CD4-positive, alpha-beta memory T cell (primary cell): Measurements from ENCODE around the gene MSI2. TPM values are rescaled to one million over a fixed set of nuclear protein-coding genes. Genes with fewer than 3 reads are reported as not detected.

Experiments used
- CTCF ChIA-PET: fragments of 350-600 bp; sonication (Branson Sonifier 250); formaldehyde crosslinking; loops from one replicate; lab custom pipeline; 2021; ENCODE audit warnings: inconsistent platforms; ENCODE audit not compliant: partially characterized antibody; lab: Charles Lee
- POLR2A ChIA-PET: fragments of 350-600 bp; sonication (Branson Sonifier 250); formaldehyde crosslinking; loops from one replicate; lab custom pipeline; 2021; ENCODE audit not compliant: partially characterized antibody; lab: Charles Lee
- DNase-seq, 5 donors: peaks; one replicate each; pipeline versions ENCODE4 v3.0.0 to v3.0.0-alpha.2; 2020 to 2022; ENCODE audit warnings: mixed read lengths in 1 of 5
- H3K27ac ChIP-seq: one replicate; pipeline ENCODE4 v1.7.0; 2013; ENCODE audit warnings: low read depth, low read length
- H3K27me3 ChIP-seq: 2 replicates; pipeline ENCODE4 v1.7.0; 2013; ENCODE audit warnings: mild to moderate bottlenecking, low read length, moderate library complexity; ENCODE audit not compliant: insufficient read depth
- H3K36me3 ChIP-seq: 2 replicates; pipeline ENCODE4 v1.7.0; 2013; ENCODE audit warnings: mild to moderate bottlenecking, low read length, moderate library complexity; ENCODE audit not compliant: insufficient read depth
- H3K4me1 ChIP-seq: 2 replicates; pipeline ENCODE4 v1.7.0; 2013; ENCODE audit warnings: mild to moderate bottlenecking, low read length, moderate library complexity; ENCODE audit not compliant: insufficient read depth
- H3K4me3 ChIP-seq, 2 donors: one replicate each; pipeline ENCODE4 v1.7.0; 2013; ENCODE audit warnings: low read length in 2 of 2, mild to moderate bottlenecking in 1 of 2
- H3K9me3 ChIP-seq, 2 donors: one replicate each; pipeline ENCODE4 v1.7.0; 2013; ENCODE audit warnings: low read length in 2 of 2, control low read depth in 1 of 2; ENCODE audit not compliant: control insufficient read depth in 1 of 2
- H3K27ac Mint-ChIP-seq, 7 donors: one replicate each; pipeline ENCODE4 v1.8.0; 2020 to 2021; ENCODE audit warnings: mixed read lengths in 7 of 7, mild to moderate bottlenecking in 6 of 7, inconsistent platforms in 3 of 7, moderate library complexity in 3 of 7
- H3K27me3 Mint-ChIP-seq, 2 donors: one replicate each; pipeline ENCODE4 v1.8.0; 2020 to 2021; ENCODE audit warnings: mixed read lengths in 2 of 2
- H3K36me3 Mint-ChIP-seq, 2 donors: one replicate each; pipeline ENCODE4 v1.8.0; 2020 to 2021; ENCODE audit warnings: mixed read lengths in 2 of 2, inconsistent platforms in 1 of 2, mild to moderate bottlenecking in 1 of 2
- H3K4me1 Mint-ChIP-seq, 4 donors: one replicate each; pipeline ENCODE4 v1.8.0; 2020 to 2021; ENCODE audit warnings: mixed read lengths in 4 of 4, mild to moderate bottlenecking in 1 of 4
- H3K4me3 Mint-ChIP-seq, 8 donors: one replicate each; pipeline ENCODE4 v1.8.0; 2020 to 2021; ENCODE audit warnings: mixed read lengths in 8 of 8, mild to moderate bottlenecking in 7 of 8, moderate library complexity in 6 of 8, inconsistent platforms in 3 of 8
- H3K9me3 Mint-ChIP-seq, 8 donors: one replicate each; pipeline ENCODE4 v1.8.0; 2020 to 2021; ENCODE audit warnings: mixed read lengths in 8 of 8, mild to moderate bottlenecking in 5 of 8, inconsistent platforms in 3 of 8, moderate library complexity in 1 of 8
- intact Hi-C: fragments of 100-400 bp; cut with micrococcal nuclease; formaldehyde crosslinking; loops from one replicate; pipeline ENCODE4 v1.15.1; 2023
- polyA plus RNA-seq, 2 donors: library from polyadenylated mRNA; unstranded; fragments of 300-500 nt; fragmentation: Illumina TruSeq; gene quantifications; one replicate each; pipeline ENCODE4 v1.2.3, GENCODE V29; 2021
- total RNA-seq, 2 experiments: library from RNA; stranded (reverse); gene quantifications; one replicate each; pipeline ENCODE4 v1.2.3, GENCODE V29; 2021

The MSI2 gene
- total and polyA plus RNA-seq, 4 experiments from 2014 or later: 2.1 to 110 (median 55.3) TPM

- DNase-seq: no peak
- Mint-ChIP-seq H3K9me3 (no peaks in the 10 kb centered on the region), H3K27ac (peak overlapping the region in 1 of 7 donors; percentile 19), H3K27me3 (no peaks in the 10 kb centered on the region), H3K36me3 (peaks cover 4 to 12% of the 10 kb centered on the region in 2 donors), H3K4me1 (peaks cover 6 to 27% (median 11%) of the 10 kb centered on the region in 4 donors), H3K4me3 (no peak overlapping the region)
- intact Hi-C loops: no loop called here
- ChIA-PET POLR2A (no interaction called here), CTCF (no interaction called here)
- Histone ChIP-seq H3K27me3 (no peaks in the 10 kb centered on the region), H3K4me3 (no peak overlapping the region), H3K9me3 (no peaks in the 10 kb centered on the region), H3K4me1 (no peaks in the 10 kb centered on the region), H3K36me3 (no peaks in the 10 kb centered on the region), H3K27ac (no peak overlapping the region)
Observed at GRCh38 chr17:57557416-57557815, 301.1 kb downstream of the MSI2 start.

DNA sequence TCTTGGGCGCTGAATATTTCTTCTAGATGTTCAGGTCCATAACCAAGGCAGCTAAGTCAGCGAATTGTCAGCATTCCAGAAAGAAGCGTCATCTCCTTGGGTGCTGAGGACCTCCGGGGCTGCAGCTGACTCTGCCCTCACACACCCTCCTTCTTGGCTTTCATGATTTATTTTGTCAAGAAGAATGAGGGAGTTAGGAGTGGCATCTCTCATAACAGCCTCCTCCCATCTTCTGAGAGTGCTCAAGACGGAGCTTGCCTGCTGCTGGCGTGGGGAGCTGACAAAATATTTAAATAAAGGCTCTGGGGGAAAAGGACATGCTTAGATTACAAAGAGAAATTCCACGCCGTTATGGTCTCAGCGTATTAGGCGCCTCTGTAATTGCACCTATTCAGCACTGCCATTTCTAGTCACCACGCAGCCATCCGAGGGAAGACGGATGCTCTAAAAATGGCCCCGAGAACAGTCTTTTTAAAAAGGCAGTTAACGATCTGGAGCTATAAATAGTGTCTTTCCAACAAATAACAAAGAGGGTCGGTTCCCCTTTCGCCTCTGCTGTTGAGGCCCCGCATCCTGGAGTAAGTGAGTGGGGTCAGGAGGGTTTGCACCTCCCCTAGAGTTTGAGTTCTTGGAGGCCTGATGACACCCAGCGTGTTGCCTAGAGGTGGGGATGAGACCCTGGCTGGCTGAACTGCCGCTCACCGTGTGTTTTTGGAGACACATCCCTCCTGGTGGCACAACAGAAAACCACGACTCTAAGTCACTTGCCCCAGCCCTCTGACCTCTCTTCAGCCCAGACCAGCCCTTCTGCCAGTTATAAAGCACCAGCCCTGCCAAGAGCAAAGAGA lies 301.7 kb downstream of the MSI2 start:
- H3K36me3 ChIP-seq: no peaks in the 10 kb centered on the region
- no peaks in the 10 kb centered on the region for H3K4me1 ChIP-seq
- H3K27ac ChIP-seq: no peak overlapping the region
- no peaks in the 10 kb centered on the region for H3K27me3 Mint-ChIP-seq
- no peak for DNase-seq
- H3K9me3 ChIP-seq: no peaks in the 10 kb centered on the region
- no peak overlapping the region for H3K4me3 Mint-ChIP-seq
- intact Hi-C loops: no loop called here
- no peaks in the 10 kb centered on the region for H3K9me3 Mint-ChIP-seq
- H3K27ac Mint-ChIP-seq: no peak overlapping the region
- peaks cover 7 to 27% (median 7%) of the 10 kb centered on the region in 4 donors for H3K4me1 Mint-ChIP-seq
- POLR2A ChIA-PET: no interaction called here
- no peaks in the 10 kb centered on the region for H3K27me3 ChIP-seq
- H3K4me3 ChIP-seq: no peak overlapping the region
- H3K36me3 Mint-ChIP-seq: peaks cover 4 to 12% of the 10 kb centered on the region in 2 donors
- CTCF ChIA-PET: no interaction called here

DNA sequence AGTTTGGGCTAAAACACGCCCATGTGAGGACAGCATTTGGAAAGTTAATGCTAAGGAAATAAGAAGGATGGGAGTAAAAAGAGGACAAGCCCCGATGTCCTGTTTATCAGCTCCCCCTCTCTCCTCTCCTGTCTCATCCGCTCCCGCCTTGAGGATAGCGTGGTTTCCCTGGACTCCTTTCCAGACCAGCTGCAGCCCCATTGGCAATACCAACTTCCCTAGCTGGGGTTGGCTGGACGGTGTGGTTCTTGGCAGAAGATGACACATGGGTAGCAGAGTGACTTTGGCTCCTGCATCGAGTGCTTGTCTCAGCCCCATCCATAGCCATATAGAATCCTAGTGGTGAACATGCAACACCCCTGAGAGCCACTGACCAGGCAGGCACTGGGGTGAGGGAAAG lies 302.9 kb downstream of the MSI2 start:
- peaks cover 7 to 27% (median 9%) of the 10 kb centered on the region in 4 donors for H3K4me1 Mint-ChIP-seq
- intact Hi-C loops: no loop called here
- peaks cover 4 to 15% of the 10 kb centered on the region in 2 donors for H3K36me3 Mint-ChIP-seq
- ChIA-PET CTCF (no interaction called here), POLR2A (no interaction called here)
- Histone ChIP-seq H3K27ac (no peak overlapping the region), H3K4me3 (no peak overlapping the region), H3K4me1 (no peaks in the 10 kb centered on the region), H3K27me3 (no peaks in the 10 kb centered on the region), H3K9me3 (no peaks in the 10 kb centered on the region), H3K36me3 (no peaks in the 10 kb centered on the region)
- H3K9me3 Mint-ChIP-seq: no peaks in the 10 kb centered on the region
- peak overlapping the region in 1 of 7 donors; percentile 44 for H3K27ac Mint-ChIP-seq
- no peak overlapping the region for H3K4me3 Mint-ChIP-seq
- DNase-seq: no peak
- H3K27me3 Mint-ChIP-seq: no peaks in the 10 kb centered on the region

DNA sequence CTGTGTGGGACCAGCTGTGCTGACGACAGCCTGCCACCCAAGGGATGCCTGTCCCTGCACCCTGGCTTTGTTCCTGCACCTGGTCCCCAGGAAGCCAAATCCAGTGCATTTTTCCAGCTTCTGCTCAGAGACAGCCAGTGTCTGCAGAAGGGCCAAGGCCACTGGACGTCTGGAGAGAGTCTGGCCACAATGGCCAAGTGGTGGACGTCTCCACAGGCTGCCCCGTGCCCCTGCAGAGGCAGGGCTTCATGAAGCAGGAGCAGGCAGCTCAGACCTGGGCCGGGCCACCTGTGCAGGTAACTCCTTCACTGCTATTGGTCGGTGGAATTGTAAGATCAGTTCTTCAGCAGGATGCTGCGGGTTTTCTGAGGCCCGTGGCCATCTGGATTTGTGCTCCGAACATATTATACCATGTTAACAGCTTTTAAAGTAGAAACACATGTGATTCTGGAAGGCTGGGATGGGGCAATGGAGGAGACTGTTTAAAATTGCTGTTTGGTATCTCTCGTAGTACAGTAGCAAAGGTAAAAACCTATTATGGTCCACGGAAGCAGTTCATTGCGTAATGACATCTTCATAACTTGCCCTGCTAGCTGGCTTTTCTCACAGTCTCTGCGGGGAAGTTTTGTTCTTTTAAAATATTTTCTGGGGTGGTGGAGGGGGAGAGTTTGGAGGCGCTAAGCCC lies 303.5 kb downstream of the MSI2 start:
- DNase-seq: no peak
- Histone ChIP-seq H3K9me3 (no peaks in the 10 kb centered on the region), H3K27me3 (no peaks in the 10 kb centered on the region), H3K27ac (no peak overlapping the region), H3K4me1 (no peaks in the 10 kb centered on the region), H3K4me3 (no peak overlapping the region), H3K36me3 (no peaks in the 10 kb centered on the region)
- peak overlapping the region in 1 of 7 donors; percentile 41 for H3K27ac Mint-ChIP-seq
- H3K9me3 Mint-ChIP-seq: no peaks in the 10 kb centered on the region
- POLR2A ChIA-PET: no interaction called here
- peaks cover 4 to 15% of the 10 kb centered on the region in 2 donors for H3K36me3 Mint-ChIP-seq
- no peaks in the 10 kb centered on the region for H3K27me3 Mint-ChIP-seq
- intact Hi-C loops: no loop called here
- CTCF ChIA-PET: no interaction called here
- no peak overlapping the region for H3K4me3 Mint-ChIP-seq
- H3K4me1 Mint-ChIP-seq: peaks cover 5 to 27% (median 9%) of the 10 kb centered on the region in 4 donors

DNA sequence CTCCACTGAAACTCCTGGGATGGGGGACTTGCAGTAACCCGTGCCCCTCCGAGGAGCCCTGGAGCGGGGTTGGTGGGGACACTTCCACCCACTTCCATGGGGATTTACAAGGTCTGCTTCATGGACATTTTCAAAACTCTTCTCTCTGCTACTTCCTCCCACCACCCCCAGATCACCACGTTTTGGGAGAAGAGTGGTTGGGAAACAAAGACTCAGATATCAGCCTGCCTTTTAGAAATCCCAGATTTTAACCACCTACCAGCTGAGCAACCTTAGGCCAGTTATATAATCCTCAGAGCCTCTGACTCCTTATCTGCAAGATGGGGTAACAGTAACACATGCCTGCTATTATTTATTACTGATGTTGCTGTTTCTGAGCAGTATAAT lies 304.0 kb downstream of the MSI2 start:
- Mint-ChIP-seq H3K4me1 (peaks cover 4 to 26% (median 9%) of the 10 kb centered on the region in 4 donors), H3K27ac (peak overlapping the region in 1 of 7 donors; percentile 41), H3K4me3 (no peak overlapping the region), H3K27me3 (no peaks in the 10 kb centered on the region), H3K9me3 (no peaks in the 10 kb centered on the region), H3K36me3 (peaks cover 4 to 16% of the 10 kb centered on the region in 2 donors)
- POLR2A ChIA-PET: no interaction called here
- no peaks in the 10 kb centered on the region for H3K4me1 ChIP-seq
- H3K9me3 ChIP-seq: no peaks in the 10 kb centered on the region
- no peak overlapping the region for H3K4me3 ChIP-seq
- H3K27ac ChIP-seq: no peak overlapping the region
- CTCF ChIA-PET: no interaction called here
- no peak for DNase-seq
- no peaks in the 10 kb centered on the region for H3K27me3 ChIP-seq
- intact Hi-C loops: no loop called here
- no peaks in the 10 kb centered on the region for H3K36me3 ChIP-seq

- CTCF ChIA-PET: interaction anchor here (0.7 to 1.2 kb wide), 2 partner anchors 8 to 11 kb away, joined by 3 to 4 read pairs; no protein-coding TSS in a partner anchor
Observed at GRCh38 chr17:57561072-57561861, 304.9 kb downstream of the MSI2 start.

More at GRCh38 chr17:57561072-57561861, 304.9 kb downstream of the MSI2 start:
- DNase-seq: no peak
- Histone ChIP-seq H3K36me3 (no peaks in the 10 kb centered on the region), H3K4me1 (no peaks in the 10 kb centered on the region), H3K27me3 (no peaks in the 10 kb centered on the region), H3K27ac (no peak overlapping the region), H3K4me3 (no peak overlapping the region), H3K9me3 (no peaks in the 10 kb centered on the region)
- intact Hi-C loops: no loop called here
- POLR2A ChIA-PET: no interaction called here
- H3K36me3 Mint-ChIP-seq: peaks cover 4 to 23% of the 10 kb centered on the region in 2 donors
- peak overlapping the region in 1 of 7 donors; percentile 29 for H3K27ac Mint-ChIP-seq
- H3K9me3 Mint-ChIP-seq: no peaks in the 10 kb centered on the region
- H3K27me3 Mint-ChIP-seq: no peaks in the 10 kb centered on the region
- peaks cover 3 to 16% (median 8%) of the 10 kb centered on the region in 4 donors for H3K4me1 Mint-ChIP-seq
- H3K4me3 Mint-ChIP-seq: no peak overlapping the region
